ENCODE results near the gene DUSP8.
"Not testable (repeated sequence)": the region's sequence is repeated elsewhere in the genome, so short reads cannot be mapped to it uniquely, and the experiment has no call there.

DUSP8 gene, protein sequence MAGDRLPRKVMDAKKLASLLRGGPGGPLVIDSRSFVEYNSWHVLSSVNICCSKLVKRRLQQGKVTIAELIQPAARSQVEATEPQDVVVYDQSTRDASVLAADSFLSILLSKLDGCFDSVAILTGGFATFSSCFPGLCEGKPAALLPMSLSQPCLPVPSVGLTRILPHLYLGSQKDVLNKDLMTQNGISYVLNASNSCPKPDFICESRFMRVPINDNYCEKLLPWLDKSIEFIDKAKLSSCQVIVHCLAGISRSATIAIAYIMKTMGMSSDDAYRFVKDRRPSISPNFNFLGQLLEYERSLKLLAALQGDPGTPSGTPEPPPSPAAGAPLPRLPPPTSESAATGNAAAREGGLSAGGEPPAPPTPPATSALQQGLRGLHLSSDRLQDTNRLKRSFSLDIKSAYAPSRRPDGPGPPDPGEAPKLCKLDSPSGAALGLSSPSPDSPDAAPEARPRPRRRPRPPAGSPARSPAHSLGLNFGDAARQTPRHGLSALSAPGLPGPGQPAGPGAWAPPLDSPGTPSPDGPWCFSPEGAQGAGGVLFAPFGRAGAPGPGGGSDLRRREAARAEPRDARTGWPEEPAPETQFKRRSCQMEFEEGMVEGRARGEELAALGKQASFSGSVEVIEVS
- long read RNA-seq, donor 1, full-length matches to known transcripts: 1 of 1 reads
- long read RNA-seq, donor 1, partial matches to known transcripts: 0 of 1 reads
- long read RNA-seq, donor 1, other reads (novel, unspliced or antisense): 0 of 1 reads
- long read RNA-seq, donor 2: 0 reads
- long read RNA-seq, donor 3: 0 reads
- long read RNA-seq, donor 4: 0 reads
- long read RNA-seq, donor 5: 0 reads
- long read RNA-seq, donor 6: 0 reads
- long read RNA-seq, donor 7, full-length matches to known transcripts: 1 of 1 reads
- long read RNA-seq, donor 7, partial matches to known transcripts: 0 of 1 reads
- long read RNA-seq, donor 7, other reads (novel, unspliced or antisense): 0 of 1 reads
- long read RNA-seq, donor 8: 0 reads

DNA sequence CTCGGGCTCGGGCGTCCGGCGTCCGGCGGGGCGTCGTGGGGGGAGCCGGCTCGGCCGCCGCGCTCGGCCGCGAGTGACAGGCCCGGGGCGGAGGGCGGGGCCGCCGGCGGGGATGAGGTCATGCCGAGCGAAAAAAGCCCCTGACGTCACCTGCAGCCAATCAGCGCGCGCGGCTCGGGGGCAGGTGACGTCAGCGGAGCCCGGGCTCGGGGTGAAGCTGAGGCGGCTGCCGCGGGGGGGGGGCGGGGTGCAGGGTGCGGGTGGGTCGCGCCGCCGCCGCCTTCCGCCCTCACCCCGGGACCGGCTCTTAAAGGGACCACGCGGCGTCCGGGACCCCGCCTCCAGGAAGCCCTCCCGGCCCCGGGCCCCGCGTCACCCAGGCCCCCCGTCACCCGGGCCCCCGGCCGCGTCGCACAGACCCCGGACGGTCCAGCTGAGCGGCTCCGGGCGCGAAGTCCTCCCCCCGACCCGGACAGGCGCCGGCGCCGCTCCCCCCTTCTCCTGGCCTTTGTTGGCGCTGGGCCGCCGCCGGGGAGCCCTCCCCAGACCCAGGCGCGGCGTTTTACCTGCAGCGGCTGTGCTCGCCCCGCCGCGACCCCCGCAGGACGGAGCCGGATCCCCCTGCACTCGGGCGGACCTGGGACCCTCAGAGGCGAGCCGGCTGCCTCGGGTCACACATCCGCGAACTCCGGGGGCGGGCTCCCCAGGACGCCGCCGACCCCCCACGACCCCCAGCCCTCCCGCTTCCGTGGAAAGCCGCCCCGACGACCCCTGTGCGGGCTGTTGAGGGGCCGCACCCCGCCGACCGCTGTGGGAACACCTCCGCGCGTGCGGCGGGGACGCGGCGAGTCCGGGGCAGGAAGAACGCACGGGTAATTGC lies at the start of gene DUSP8:
Gene DUSP8, minus strand, starts transcription at position 75 of the 880 bp plus-strand sequence. CDS start 6,445 bp downstream, outside the sequence.
- peak; percentile 44 for DNase-seq

DNA sequence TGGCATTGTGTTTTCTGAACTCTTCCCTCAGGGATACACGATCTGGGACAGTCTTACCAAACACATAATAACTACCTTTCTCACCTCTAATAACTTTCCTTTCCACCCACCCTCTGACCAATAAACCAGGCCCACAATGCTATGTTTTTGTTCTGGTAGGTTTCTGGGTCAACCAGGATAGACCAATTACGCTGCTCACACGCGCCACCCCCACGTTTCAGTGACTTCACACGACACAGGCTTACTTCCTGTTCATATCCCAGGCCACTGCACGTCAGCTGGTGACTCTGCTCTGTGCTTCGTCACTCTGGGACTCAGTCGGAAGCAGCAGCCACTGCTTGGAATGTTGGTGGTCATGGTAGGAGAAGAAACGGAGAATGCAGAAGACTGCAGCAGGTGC lies 47.4 kb upstream of the DUSP8 start:
- no peak for DNase-seq

DNA sequence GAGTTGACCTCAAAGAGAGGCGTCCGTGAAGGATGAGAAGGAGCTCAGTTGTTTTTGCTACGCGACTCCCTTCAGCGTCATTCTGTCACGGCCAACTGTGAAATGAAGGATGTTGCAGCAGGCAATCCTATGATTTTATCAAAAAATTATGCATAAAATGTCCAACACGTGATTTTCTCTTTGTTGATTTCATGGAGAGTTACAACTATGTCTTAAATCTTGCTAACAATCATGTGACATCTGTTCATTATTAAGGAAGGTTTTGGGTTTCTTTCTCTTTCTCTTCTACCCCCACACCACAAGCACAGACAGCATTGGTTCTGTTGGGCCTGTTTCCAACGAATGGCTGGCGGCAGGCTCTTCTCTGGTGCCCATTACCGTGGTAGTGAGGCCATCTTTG lies 46.2 kb upstream of the DUSP8 start:
- no peak for DNase-seq

DNA sequence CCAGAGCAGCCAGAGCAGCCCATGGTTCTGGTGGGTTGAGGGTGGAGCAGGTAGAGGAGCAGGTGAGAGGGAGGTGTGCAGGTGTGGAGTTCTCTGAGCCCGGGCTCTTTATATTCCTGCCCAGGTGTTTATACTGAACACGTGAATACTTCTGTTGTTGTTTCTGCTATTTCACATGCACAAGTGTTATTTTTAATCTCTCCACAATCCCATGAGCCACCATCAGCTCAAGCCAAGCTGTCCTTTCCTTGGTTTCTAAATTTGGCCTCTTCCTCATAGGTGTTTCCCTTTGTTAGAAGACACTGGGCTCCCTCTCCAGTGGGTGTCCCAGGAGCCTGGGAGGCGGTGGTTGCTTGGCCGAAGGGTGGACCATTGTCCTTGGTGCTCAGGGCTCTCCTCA lies 36.3 kb upstream of the DUSP8 start, which contains the start of gene KRTAP5-3:
Gene KRTAP5-3, minus strand, starts transcription at position 101 of the 400 bp plus-strand sequence. Its CDS starts 78 bp downstream, at position 23.
- no peak for DNase-seq

DNA sequence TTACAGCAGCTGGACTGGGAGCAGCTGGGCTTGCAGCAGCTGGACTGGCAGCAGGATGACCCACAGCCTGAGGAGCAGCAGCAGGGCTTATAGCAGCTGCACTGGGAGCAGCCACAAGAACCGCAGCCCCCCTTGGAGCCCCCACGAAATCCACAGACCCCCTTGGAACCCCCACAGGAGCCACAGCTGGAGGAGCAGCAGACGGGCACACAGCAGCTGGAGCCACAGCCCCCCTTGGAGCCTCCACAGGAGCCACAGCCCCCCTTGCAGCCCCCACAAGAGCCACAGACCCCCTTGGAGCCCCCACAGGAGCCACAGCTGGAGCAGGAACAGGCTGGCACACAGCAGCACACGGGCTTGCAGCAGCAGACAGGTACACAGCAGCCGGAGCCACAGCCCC lies 35.8 kb upstream of the DUSP8 start:
- not testable (repeated sequence) for DNase-seq

DNA sequence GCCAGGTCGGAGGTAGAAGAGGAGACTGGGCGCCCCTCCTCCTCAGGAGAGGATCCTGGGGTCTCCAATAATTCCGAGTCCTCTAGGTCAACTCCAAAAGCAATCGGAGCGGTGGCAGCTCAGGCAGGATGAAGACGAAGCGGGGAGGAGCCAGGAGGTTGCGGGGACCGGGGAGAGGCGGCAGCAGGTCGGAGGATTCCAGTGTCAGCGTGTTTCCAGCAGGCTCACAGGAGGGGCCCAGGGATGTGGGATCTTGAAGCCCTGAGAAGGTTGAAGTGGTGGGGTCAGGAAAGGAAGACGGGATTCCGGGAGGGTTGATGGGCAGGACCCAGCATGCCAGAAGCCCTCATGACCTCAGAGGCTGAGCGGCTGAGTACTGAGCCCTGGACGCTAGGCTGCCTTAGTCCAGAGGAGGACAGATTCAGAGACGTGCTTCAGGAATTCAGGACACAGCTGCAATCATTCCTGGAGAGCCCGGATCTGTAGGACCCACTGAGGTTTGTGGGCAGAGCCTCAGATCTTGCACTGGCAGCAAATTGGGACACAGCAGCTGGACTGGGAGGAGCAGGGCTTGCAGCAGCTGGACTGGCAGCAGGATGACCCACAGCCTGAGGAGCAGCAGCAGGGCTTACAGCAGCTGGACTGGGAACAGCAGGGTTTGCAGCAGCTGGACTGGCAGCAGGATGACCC lies 35.2 kb upstream of the DUSP8 start:
- DNase-seq: peak; percentile 29

DNA sequence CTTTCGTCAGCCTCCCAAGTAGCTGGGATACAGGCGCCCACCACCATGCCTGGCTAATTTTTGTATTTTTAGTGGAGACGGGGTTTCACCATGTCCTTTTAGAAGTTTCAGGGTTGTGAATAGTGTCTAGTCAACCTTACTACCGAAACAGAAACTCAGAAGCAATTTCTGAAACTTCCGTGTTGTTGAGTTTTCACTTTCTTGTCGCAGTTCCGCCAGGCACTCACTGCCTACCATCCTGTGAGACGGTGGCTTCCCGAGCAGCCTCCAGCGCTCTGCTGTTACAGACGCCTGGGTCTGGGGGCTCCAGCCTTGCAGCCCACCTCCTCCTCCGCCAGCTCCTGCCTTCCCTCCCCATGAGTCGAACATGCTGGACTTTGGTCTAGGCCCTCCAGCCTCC lies 33.9 kb upstream of the DUSP8 start:
- not testable (repeated sequence) for DNase-seq

DNA sequence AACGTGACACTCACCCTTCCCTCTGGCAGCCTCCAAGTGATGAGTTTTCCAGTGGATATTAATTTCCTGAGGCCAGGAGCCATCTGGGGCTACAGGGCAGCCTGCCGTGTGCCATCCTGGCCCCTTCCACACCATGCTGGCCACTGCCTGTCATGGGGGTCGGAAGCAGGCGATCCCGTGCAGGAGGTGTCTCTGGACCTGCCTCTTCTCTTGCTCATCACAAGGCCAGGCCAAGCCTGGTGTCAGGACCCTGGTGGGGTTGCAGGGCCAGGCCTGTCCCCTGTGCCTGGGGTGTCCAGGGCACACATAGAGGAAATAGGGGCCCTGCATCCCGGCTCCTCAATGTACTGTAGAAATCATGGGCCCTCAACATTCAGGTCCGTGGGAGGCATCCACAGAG lies 32.6 kb upstream of the DUSP8 start:
- DNase-seq: no peak

DNA sequence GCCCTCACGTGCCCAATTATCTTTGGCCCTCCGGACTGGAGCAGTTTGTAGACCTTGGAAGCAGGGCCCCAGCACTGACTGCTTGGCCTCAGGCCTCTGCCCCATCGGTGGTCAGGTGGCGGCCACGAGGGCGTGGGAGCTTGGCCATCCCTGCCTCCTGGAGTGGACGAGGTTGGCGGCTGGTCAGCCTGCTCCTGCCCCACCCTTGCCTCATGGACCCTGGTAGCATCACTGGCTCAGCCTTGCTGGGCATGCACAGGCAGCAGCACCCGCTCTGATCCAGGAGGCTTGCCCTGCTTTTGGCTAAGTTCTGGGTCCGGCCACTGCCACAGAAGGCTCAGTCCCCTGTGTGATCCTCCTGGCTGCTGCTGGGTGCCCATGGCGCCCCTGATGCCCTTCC lies 32.1 kb upstream of the DUSP8 start:
- no peak for DNase-seq

DNA sequence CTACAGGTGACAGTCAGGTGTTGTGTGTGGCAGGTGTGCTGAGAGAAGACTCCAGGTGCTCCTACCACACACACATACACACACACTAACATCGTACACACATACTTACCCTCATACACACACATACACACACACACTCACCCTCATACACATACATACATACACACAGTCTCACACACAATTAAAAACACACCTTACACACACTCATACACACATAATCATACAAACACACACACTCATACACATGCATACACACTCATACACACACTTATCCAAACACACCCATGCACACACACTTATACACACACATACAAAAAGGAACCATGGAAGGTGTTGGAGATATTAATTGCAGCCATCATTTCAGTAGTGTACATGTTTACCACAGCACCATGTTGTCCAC lies 31.6 kb upstream of the DUSP8 start:
- no peak for DNase-seq

DNA sequence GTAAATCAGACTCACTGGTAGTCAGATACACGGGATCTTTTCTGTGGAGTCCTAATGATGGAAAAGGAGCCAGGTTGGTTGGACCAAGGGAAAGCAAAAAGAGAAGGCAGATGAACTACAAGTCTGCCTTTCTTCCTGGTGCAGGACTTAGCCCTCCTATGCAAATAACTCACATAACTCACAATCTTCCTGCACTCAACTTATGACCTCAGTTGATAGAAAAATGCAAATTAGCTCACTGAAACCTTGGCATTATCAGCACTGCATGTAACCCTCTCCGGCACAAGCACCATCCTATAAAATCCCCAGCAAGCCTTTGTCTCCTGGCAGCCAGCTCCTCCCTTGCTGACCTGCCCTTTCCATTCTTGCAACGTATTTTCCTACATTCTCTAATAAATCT lies 29.6 kb upstream of the DUSP8 start:
- not testable (repeated sequence) for DNase-seq

DNA sequence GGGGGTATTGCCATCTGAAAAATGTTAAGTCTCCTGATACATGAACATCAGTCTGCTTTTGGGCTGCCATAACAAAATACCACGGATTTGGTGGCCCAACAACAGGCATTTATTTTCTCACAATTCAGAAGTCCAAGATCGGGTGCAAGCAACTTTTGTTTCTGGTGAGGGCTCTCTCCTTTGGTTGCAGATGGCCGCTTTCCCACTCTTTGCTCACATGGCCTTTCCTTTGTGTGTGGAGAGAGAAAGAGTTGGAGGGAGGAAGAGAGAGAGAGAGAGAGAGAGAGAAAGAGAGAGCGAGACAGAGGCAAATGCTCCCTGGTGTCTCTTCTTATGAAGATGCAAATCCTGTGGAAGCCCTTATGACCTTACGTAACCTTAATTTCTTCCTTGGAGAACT lies 28.6 kb upstream of the DUSP8 start:
- DNase-seq: no peak

DNA sequence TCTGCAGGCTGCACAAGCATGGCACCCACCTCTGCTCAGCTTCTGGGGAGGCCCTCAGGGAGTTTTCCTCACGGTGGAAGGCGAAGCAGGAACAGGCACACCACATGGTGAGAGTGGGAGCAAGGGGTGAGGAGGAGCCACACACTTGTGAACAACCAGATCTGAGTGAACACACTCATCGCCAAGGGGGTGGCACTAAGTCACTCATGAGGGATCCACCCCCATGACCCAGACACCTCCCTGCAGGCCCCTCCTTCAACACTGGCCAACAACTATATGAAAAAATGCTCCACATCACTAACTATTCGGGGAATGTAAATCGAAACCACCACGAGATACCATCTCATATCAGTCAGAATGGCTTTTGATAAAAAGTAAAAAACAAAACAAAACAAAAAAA lies 26.7 kb upstream of the DUSP8 start:
- DNase-seq: no peak

DNA sequence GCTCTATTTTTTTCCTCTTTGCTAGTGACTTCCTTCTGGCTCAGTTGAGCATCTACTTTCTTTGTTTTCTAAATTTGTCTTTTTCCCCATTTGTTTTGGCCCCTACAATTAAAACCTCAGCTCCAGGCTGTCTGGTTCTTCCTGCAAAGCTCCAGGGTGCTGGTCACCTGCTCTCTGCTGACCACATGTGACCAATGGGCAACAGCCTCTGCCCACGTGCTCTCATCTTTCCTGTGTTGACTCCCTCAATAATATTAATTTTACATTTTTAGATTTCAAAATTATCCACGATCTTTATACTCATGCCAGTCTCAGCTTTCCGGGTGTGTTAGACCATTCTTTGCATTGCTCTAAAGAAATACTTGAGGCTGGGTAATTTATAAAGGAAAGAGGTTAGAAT lies 26.3 kb upstream of the DUSP8 start:
- not testable (repeated sequence) for DNase-seq

DNA sequence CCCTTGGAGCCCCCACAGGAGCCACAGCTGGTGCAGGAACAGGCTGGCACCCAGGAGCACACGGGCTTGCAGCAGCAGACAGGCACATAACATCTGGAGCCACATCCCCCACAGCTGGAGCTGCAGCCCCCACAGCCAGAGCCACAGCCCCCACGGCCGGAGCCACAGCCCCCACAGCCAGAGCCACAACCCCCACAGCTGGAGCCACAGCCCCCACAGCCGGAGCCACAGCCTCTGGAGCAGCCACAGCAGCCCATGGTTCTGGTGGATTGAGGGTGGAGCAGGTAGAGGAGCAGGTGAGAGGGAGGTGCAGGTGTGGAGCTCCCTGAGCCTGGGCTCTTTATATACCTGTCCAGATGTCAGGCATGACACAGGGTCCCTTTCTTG lies 25.9 kb upstream of the DUSP8 start, which contains the start of gene KRTAP5-2:
Gene KRTAP5-2, minus strand, starts transcription at position 301 of the 387 bp plus-strand sequence. Its CDS starts 44 bp downstream, at position 257.
- no peak for DNase-seq

DNA sequence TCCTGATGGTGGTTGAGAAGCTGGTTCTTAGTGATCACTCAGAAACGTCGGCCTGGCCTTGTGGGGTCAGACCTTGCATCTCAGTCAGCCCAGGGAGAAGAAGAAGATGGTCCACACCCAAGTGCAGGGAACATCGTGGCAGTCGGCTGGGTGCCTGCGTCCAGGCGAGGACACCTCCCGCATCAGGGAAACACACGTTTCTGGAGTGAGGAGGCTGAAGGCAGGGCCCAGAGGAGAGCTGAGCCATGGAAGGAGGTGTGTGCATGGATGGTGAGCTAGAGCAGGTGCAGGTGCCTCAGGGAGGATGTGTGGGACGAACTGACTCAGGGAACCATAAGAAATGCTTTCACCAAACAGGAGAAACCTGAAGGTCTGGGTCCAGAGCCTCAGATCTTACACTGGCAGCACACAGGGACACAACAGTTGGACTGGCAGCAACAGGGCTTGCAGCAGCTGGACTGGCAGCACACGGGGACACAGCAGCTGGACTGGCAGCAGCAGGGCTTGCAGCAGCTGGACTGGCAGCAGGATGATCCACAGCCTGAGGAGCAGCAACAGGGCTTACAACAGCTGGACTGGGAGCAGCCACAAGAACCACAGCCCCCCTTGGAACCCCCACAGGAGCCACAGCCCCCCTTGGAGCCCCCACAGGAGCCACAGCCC lies 25.4 kb upstream of the DUSP8 start:
- DNase-seq: no peak

DNA sequence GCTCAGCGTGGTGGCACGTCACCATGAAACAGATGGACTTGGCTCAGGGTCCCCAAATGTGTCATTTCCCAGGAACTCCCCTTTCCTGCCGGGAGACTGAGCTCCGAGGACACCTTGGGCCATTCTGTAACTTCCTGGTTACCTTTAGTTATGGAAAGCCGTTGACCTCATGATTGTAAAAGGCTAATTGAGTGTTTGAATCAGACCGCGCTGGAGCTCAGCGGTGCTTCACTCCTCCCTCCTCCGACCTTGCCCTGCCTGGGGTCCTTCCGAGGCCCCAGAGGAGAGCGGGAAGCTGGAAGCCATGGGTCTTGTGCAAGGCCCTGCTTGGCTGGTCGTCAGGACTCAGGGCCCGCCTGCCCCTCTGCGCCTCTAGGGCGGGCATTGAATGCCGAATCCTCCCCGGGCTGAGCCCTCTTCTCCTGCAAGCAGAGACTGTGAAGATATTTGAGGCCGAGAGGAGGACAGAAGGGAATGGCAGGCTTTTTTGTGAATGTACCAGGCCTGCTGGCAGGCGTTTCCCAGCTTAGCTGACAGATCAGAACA lies 24.6 kb upstream of the DUSP8 start:
- DNase-seq: not testable (repeated sequence)

DNA sequence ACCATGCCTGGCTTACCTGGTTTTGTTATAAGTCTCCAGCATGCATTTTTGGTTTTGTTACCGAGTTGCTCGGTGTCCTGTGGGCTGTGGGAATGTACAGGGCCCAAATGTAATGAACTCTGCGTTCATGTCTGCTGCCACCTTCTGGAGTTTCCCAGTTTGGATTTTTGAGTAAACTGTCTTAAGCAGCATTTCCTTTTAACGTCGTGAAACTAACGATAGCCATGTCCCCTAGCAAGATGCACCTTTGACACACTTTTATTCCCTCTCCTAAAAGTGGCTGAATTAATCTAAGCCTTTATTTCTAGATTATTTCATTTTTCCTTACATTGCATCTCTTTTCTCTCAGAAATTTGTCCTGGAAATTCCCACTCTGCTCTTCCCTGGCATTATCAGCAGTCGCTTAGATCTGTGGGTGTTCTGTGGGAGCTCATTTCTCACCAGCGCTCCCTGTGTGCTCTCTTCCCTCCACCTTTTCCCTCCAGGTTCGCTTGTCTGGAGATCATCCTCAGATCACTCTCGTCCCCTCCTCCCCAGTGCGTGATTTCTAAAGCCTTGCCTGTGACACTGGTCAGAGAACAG lies 24.0 kb upstream of the DUSP8 start:
- DNase-seq: not testable (repeated sequence)

DNA sequence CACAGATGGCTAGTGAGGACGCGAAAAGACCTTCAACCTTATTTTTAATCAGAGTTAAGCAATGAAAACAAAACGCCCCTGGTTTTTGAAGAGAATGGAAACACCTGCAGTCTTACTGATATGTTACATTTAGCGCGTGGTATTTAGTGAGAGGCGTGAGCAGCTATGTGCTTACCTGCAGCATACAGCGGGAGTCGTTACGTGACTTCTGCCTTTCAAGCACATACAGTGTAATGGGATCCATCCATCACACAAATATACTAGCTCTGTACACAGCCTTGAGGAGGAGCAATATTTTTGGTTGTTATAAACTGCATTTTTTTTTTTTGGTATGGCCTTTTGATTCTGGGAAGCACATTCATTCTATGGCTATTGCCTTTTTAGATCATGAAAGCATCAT lies 20.6 kb upstream of the DUSP8 start:
- no peak for DNase-seq

DNA sequence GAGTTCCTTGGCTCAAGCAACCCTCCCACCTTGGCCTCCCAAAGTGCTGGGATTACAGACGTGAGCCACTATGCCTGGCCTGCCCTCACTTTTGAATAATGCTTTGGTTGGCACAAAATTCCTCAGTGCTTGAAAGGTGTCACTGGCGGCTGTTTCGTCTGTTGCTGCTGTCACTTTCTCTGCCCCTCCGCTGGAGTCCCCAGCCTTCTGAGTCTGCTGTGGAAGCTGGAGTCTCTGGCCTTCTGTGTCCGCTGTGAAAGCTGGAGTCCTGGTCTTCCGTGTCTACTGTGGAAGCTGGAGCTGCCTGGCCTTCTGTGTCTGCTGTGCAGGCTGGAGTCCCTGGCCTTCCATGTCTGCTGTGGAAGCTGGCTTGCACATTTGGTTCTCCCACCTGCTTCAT lies 17.9 kb upstream of the DUSP8 start:
- DNase-seq: no peak

Measured in right kidney (tissue), 9 donors.